COLO668 (cell line): Measurements from ENCODE around the gene C1orf35.
"Not testable (repeated sequence)": the region's sequence is repeated elsewhere in the genome, so short reads cannot be mapped to it uniquely, and the experiment has no call there.

Source experiments
- DNase-seq: peaks from one replicate; lab custom pipeline; 2025; ENCODE audit not compliant: unreplicated experiment; lab: John Stamatoyannopoulos, UW

The C1orf35 gene

DNA sequence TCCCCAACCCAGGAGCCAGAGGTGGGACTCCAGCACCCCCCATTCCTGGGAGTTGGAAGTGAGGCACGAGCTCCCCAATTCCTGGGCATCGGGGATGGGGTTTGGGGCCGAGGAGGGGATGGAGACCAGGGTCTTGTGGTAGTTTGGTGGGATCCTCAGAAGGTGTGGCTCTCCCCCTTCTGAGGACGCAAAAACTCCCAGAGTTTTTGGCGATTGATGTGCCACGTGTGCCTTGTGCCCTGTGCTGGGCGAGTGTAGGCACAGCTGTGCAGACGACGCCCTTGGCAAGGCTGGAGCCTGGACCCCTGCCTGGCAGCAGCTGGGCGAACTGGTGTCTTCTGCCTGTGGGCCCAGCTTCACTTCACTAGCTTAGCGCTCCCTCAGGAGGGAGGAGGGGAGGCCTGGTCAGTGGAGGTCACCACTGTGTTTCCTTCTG lies 39.6 kb upstream of the C1orf35 start:
- DNase-seq: no peak

DNA sequence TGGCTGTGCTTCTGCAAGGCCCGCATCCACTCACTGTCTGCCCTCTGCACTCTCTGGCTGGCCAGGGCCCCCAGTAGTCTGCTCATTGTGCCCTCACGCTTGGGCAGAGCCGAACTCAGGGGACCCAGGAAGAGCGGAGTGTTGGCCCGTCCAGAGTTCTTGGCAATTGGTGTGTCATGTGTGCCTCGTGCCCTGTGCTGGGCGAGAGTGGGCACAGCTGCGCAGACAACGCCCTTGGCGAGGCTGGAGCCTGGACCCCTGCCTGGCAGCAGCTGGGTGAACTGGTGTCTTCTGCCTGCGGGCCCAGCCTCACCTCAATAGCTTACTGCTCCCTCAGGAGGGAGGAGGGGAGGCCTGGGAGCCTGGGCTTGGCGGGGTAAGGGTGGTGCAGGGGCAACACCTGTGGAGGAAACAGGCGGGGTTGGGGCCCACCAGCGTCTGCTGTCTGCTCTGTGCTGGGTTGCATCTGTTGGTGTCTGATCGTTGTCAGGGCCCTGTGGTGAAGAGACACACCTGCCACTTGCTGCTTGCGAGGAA lies 39.1 kb upstream of the C1orf35 start:
- DNase-seq: no peak

DNA sequence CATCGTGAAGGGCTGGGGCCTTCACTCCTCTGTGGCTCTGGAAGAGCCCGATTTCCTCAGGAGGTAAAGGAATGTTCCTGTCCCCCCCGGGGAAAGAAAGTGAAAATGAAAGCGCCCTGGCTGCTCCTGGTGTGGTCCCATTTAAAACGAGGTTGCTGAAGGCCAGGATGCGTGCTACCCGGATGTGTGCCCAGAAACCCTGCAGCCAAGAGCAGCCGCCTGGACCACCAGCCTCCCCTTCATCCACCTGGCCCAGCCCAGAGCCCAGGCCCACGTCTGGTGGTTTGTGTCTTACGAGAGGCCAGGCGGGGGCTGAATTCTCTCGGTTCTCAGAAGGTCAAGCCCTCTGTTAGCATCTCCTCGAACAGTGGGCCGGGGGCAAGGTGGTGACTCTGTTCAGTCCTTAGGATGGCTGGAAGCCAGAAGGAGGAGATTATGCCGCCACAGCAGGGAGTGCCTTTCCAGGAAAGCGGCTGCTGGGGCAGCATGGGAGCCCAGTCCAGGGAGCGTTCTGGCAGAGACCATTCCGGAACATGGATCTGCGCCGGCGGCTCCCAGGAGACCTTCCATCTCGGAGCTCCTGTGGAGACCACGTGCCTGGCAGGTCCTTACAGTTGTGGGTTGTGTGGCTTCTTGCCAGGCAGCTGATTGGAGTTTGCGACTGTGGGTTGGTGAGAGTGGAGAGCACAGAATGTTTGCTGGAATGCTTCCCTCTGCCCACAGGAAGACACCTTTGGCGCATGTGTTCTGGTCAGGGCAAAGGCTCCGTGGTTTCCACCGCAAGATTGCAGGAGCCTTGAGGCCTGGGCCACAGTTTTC lies 38.3 kb upstream of the C1orf35 start:
- peak; percentile 35 for DNase-seq

DNA sequence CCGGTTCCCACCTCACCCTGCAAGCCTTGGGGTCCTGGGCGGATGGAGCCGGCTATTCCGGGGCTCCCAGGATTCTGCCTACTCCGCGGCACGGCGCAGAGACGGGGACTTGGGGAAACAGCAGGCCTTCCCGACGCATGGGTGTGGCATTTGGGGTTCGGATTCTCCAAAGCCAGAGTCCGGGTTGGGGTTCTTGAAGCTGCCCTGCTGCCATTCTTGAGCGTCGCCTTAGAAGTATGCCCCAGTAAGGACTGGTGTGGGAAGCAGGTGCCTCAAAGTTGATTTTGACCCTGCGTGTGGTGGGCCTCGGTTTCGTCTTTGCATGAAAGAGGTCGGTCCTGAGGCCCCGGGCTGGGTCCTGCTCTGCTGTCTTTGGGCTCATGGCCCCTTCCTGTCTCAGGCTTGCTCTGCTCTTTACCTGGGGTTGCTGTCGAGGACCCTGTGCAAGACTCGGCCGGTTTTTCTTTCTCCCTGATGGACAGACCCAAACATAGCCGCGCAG lies 37.6 kb upstream of the C1orf35 start:
- DNase-seq: no peak

DNA sequence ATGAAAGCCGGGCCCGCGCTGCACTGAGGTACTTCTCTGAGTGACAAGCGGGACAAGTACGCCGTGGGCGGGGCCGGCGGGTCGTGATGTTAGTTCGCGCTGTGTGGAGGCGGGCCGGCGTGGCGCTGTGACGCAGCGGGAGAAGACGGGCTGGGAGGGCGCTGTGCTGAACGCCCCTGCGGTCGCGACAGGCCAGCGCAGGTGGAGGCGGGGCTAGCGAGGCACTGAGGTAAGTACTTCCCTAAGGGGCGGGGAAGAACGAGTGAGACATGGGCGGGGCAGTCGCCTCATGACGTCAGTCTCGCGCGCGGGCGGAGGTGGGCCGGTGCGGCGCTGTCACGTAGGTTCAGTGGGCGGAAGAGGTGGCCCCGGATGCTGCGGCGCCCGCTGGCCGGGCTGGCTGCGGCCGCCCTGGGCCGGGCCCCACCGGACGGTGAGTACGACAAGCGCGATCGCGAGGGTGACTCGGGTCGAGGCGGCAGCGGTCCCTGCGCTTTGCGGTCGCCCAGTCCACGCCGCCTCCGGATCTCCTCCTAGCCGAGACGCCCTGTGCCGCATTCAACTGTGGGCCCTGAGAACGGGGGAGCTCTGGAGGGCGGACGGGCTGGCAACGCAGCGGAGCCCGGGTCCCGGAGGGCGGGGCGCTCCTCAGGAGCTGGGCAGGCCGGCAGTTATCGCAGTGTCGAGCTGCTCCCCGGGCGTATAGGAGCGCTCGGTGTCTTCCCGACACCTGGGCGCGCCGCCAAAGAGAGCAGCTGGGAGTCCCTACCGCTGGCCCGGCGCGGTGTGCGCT lies 37.0 kb upstream of the C1orf35 start, which contains the start of gene GUK1:
Gene GUK1 (plus strand): TSS at position 349 of the 793 bp plus-strand sequence. CDS start 24 bp downstream, at position 373.
- DNase-seq: peak; percentile 100

DNA sequence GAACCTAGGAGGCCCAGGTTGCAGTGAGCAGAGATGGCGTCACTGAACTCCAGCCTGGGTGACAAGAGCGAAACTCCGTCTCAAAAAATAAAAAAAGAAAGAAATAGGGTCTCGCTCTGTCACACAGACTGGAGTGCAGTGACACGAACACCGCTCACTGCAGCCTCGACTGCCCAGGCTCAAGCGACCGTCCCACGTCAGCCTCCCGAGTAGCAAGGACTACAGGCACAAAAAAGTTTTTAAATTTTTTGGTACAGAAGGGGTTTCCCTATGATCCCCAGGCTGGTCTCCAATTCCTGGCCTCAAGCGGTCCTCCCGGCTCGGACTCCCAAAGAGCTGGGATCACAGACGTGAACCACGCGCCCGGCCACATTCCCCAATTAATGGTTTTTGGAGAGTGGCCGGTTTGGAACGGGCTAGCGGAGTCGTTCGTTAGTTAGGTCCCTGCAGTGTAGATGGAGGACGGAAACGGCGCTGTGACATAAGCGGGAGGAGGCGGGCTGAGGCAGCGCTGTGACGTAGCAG lies 36.3 kb upstream of the C1orf35 start:
- no peak for DNase-seq

DNA sequence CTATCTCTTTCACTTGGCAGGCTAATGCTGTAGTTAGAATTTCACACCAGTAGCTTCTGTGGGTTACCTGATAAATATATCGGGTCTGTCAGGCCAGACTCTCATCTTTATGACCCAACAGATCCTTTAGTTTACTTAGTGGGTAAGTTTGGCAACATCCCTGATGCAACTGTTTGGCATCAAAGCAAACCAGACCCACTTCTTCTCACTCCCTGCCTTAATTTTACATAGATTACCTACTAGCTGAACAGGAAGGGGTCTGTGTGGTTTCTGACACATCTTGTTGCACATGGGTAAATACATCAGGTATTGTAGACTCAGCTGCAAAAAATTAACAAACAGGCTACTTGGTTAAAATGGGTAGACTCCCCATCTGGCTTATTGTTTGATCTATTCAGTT lies 33.8 kb upstream of the C1orf35 start:
- DNase-seq: no peak

DNA sequence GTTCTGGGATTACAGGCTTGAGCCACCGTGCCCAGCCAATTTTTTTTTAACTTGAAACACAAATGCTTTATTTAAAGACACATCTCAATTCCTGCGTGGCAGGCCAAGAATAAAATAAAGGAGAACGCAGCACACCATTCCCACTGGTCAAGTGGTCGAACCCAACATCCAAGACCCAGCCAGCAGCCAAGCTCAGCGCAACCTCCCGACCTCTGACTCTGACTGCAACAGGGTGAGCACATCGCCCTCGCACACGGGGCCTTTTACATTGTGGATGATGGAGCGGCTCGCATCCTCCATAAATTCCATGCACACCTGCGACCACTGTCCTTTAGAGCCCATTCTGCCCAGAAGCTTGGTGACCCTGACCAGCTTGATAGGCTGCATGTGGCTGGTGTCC lies 31.5 kb upstream of the C1orf35 start:
- no peak for DNase-seq

DNA sequence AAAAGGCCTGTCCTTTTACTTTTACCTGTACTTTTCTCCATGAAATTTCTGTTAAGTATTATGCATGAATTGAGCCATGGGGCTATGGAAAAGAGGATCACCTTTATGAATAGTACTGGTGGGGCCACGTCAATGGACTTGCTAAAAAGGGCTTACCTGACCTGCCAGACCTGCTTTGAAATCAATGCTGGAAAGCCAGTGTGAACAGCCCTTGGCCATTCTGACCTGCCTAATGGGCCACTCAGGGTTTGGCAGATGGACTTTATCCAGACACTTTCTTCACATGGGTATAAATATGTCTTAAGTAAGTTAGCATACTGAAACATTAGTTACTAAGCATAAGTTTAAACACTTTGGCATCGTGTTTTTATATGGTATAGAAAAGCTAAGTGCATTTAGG lies 28.6 kb upstream of the C1orf35 start:
- DNase-seq: no peak

DNA sequence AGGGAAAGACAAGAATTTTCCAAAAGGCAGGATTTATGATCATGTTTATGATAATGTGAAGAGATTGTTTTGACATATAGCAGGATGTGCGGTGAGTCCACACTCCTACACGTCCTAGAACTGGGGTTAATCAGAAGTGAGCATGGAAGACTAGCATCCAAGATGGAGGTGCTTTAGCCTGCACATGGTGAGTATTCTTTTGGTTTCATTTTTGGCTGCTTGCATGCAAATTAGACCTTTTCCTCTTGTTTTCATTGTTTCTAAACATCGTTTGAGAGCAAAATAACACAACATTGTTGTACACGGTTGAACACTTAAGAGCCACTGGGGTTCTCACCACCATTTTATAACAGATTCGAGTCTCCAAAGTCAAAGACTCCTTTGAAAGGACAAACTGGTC lies 22.1 kb upstream of the C1orf35 start:
- no peak for DNase-seq

DNA sequence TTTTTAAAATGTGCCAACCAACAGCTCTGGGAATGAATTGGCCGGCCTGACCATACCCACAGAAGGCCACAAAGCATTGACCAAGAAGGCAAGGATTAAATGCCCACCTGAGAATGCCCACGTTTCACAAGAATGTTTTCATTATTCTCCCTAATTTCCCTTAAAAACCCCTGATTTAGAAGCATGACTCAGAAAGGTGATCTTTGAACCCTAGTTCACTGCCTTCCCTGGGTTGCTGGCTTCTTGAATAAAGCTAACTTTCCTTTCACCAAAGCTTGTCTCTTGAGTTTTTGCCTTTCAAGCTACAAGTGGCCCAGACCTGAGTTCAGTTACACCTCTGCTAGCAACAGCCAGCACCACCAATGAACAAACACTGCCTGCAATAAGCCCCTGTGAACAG lies 20.4 kb upstream of the C1orf35 start:
- DNase-seq: no peak

DNA sequence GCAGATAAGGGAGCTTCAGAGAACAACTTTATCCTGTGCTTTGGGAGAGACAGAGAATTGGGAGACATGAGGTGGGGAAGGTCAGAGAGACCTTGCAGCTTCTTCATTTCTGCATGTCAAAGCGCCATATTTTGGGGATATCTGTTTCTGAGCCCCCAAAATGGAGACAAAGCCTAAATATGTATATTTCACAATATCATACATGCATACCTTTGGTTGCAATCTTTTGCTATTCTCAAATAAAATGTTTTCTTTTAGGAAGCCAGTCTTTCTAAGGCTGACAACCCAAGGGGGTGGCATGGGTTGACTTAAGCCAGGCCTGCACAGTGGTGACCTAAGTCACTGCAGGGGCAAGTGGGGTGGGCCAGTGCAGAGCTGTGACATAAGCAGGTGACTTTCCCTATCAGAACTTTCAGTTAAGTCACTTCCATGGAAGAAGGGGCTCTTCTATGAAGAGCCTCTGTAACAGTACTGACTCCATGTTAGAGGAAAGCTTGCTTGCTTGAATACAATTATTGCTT lies 19.9 kb upstream of the C1orf35 start:
- DNase-seq: no peak

DNA sequence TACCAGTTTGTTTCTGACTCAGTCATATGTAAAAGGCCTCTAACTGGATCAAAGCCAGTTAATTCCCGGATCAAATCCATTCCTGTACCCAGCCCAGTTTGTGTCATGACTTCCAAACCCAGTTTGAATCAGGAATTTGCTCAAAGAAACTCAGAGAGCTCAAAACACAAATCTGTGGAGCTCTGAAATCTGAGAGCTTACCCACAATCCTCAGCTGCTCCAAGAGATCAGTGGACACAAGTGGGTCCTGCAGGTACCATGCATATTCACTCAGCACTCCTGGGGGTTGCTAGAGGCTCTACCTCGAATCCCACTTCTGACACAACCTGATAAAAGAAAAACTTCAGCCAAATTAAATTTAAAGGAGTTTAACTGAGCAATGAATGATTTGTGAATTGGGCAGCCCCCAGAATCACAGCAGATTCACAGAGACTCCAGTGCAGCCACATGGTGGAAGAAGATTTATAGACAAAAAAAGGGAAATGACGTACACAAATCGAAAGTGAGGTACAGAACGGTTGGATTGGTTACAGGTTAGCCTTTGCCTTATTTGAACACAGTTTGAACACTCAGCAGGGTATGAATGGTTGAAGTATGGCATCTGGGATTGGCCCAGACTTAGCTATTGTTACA lies 17.8 kb upstream of the C1orf35 start:
- DNase-seq: no peak

DNA sequence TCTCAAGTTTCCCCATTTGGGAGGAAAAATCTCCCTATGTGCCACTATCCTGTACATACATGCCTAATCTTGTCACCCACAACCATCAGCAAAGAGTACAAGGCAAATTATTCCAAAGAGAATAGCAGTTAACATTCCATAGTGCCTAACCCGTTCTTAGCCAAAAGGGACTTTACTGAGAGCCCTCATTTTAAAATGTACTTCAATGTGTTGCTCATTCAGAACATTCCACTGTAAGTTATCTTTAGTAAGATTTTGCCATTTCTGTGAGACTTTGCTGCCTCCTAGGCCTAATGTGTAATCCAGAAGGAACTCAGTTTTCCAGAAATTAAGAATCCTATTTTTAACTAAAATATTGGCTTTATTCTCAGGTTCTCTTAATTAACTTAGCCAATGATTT lies 17.2 kb upstream of the C1orf35 start:
- DNase-seq: no peak

DNA sequence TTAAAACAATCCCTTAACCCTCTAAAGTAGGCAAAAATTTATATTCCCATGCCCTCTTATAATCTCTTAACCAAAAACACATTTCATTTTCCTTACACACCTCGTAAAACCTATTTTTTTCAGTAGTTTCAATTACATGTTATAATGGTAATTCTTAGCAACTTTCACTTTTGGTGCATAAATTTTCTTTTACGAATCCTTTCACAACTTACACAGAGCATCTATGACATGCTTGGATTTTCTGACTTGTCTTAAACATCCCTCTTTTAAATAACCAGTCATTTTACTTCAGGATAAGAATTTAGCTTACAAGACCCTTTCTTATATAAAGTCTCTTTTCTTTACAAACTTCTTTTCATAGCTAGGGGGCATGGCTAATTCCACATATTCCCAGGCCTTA lies 14.9 kb upstream of the C1orf35 start:
- DNase-seq: no peak

DNA sequence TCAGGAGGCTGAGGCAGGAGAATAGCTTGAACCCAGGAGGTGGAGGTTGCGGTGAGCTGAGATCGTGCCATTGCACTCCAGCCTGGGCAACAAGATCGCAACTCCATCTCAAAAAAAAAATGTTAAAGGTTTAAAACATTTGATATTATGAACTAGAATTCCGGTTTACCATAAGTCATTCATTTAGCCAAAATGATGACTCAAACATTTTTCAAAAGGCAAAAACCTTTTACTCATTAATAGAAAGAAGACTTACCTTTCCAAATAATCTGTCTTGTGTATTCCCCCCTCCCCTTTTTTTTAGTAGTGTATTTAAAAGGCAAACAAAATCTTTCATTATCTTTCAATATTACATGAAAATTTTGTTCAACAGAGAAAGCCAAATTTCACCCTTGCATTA lies 14.2 kb upstream of the C1orf35 start:
- no peak for DNase-seq

DNA sequence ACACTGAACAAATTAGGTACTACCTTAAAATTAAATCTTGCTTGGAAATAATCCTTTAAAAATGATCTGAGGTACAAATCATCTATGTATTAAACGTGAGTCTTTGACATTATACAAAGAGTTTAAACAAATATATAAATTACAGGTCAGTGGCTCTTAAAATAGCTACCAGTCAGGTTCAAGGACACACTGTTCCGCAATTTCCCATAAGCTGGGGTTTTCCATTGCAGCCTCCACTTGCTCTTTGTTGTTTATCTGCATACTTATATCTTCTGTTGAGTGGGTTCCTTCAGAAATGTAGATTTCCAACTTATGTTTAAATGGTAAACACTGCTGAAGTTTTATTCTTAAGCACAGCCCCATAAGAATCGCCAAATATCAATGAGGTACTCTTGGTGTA lies 11.7 kb upstream of the C1orf35 start:
- no peak for DNase-seq

DNA sequence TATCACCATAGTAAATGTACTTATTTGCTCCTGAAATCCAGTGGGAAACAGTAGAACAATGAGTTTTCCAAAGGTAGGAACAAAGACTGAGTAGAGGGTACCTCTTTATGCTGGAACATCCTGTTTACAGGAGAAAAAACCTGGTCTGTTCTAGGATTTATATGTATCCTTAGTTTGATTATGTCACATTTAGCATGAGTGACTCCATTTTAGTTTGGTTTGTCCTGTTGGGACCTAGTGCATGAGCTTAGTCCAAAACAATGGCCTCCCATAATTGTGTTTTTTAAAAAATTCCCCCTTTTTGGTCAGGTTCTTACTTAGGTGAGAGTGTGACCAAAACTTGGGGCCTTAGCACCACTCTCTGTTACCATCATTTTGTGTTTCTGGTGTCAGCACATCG lies 9.5 kb upstream of the C1orf35 start:
- DNase-seq: no peak

DNA sequence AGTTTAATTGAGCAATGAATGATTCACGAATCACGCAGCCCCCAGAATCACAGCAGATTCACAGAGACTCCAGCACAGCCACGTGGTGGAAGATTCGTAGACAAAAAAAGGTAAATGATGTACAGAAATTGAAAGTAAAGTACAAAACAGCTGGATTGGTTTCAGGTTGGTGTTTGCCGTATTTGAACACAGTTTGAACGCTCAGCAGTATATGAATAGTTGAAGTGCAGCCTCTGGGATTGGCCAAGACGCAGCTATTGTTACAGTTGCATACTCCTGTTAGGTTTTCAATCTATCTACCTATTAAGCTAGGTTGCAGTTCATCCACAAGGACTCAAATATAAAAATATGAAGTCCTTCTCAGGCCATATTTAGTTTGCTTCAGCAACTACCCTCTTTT lies 9.0 kb upstream of the C1orf35 start:
- DNase-seq: no peak

DNA sequence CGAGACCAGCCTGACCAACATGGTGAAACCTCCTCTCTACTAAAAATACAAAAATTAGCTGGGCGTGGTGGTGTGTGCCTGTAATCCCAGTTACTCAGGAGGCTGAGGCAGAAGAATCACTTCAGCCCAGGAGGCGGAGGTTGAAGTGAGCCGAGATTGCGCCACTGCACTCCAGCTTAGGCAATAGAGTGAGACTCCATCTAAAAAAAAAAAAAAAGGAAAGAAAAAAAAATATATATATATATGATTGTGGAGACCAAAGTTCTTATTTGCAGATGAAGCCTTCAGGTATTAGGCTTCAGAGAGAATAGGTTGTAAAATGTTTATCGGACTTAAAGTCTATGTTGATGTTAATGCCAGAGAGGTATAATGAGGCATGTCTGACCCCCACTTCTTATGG lies 8.2 kb upstream of the C1orf35 start:
- not testable (repeated sequence) for DNase-seq

DNA sequence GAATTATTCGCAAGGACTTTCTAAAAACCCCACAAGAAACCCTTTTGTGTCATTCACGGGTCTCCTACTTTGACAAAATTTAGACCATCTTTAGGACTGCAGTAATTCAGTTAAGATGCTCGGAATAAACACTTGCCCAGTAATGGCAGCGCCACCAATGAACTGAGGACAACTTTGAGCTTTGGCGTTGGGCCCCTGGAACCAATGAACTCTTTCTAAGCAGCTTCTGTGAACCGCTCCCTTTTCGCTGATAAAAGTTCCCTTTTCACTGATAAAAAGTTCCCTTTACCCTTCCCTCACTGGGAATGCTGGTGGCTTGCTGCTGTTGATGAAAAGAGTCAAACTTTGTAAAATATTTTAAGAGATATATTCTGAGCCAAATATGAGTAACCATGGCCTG lies 7.4 kb upstream of the C1orf35 start:
- DNase-seq: no peak
